ENCODE results near the gene CRYBB1.

Gene CRYBB1

DNA sequence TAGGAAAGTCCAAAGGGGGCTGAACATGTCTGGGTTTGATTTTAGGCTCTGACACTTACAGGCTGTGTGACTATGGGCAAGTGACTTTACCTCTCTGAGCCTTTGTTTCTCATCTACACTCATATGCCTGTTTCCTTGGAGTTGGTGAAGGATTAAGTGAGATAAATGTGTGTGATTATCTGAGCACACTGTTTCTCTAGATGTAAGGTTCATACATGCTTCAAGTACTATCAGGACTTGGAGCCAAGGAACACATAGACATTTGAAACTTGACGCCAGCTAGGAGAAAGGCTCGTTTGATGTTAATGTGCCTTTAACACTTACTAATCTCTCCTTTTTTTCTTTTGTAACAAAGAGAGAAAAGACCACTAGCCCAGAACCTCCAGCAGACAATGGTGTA, 9.7 kb downstream of the CRYBB1 start:
- no peak for DNase-seq (ENCODE audit: low read depth in 2 of 3, low spot score in 1 of 3)

DNA sequence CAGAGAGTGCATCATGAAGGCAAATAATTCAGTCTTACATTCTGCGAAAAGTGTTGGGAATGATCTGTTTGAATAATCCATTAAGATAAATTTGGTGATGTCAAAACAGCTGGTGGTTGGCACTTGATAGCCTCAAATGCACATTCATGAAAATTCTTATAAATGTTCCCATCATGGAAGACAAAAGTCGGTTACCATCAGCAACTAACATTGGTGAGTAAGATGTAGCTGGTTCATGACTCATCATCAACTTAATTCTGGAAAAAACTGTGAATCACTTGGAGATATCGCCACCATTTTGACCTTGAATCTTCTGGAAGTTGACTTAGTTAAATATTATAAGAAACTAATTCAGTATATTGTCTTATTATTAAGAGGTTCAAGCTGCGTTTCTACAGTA, 11.2 kb downstream of the CRYBB1 start:
- DNase-seq (ENCODE audit: low read depth in 2 of 3, low spot score in 1 of 3) = no peak

DNA sequence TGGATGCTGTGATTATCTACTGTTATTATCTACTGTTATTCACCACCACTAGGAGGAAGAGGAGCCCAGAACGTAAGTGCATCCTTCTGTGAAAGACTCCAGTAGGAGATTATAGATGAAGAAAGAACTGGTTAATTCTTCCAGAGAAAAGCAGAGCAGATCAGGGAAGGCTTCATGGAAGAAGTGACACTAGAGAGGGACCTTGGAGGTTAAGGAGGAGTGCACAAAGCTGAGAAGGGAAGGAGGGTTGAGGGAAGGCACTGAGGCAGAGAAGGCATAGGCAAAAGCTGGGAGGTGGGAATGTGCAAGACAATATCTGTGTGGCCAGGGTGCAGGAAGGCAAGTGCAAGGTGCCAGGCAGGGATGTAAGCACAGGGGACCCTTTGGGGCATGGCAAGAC, 13.5 kb downstream of the CRYBB1 start:
- no peak for DNase-seq (ENCODE audit: low read depth in 2 of 3, low spot score in 1 of 3)

DNA sequence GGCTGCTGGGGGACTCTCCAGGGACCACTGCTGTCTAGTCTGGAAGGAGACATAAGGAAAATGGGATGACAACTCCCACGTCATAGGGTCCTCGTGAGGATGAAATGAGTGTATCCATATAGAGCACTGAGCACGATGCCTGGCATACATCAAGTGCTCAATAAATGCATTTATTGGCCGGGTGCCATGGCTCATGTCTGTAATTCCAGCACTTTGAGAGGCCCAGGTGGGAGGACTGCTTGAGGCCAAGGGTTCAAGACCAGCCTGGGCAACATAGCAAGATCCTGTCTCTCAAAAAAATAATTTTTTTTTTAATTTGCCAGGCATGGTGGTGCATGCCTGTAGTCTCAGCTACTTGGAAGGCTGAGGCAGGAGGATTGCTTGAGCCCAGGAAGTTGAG, 15.7 kb downstream of the CRYBB1 start:
- DNase-seq (ENCODE audit: low read depth in 2 of 3, low spot score in 1 of 3) = no peak

DNA sequence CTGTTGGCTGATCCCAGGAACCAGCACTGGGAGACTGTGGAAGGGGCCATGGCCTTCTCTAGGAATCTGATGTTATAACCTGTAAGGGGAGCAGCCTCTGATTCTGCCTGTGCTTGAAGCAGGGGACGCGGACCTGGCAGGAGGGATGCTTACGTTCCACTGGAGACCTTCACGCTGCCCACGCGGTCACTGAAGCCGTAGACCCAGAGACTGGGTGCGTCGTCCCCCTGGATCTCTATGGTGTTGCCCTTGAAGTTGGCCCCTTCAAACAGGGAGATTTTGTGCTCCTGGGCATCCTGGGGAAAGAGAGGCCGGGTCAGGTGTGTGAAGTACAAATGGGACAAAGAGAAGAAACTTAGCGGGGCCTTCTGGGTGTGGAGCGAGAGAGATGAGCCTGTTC, 16.1 kb downstream of the CRYBB1 start:
- no peak for DNase-seq (ENCODE audit: low read depth in 2 of 3, low spot score in 1 of 3)

DNA sequence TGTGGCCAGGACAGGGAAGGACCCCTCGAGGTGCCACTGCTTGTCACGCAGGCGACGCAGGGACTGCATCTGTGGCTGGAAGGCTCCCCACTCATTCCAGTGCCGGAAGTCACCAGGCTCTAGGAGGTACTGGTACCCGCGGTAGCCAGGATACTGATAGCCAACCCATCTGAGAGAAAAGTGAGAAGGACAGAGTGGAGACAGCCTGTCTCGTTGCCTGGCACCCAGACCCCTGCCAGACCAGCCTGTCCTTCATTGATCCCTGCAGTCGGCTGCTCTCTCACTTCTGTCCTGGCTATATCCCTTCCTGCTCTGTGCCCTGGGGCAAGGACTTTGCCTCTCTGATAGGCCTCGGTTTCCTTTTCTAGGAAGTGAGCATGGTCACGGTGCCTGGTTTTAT, 18.3 kb downstream of the CRYBB1 start:
- no peak for DNase-seq (ENCODE audit: low read depth in 2 of 3, low spot score in 1 of 3)

DNA sequence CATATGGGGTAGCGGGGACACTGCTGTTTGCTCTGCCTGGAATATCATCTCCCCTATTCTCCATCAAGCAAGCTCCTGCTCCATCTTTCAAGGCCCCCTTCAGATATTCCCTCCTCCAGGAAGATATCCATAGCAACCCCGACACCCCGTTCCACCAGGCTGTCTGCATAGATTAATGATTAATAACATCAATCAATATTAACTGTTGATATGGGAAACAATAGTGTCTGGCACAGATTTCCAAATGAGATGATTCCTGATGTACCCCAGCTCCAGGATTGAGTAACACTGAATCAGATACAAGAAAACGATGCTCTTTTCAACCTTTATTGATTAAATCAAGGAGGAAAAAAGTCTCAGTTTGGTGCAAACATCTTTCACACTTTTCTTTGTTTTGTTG, 20.3 kb downstream of the CRYBB1 start:
- DNase-seq (ENCODE audit: low read depth in 2 of 3, low spot score in 1 of 3) = no peak

DNA sequence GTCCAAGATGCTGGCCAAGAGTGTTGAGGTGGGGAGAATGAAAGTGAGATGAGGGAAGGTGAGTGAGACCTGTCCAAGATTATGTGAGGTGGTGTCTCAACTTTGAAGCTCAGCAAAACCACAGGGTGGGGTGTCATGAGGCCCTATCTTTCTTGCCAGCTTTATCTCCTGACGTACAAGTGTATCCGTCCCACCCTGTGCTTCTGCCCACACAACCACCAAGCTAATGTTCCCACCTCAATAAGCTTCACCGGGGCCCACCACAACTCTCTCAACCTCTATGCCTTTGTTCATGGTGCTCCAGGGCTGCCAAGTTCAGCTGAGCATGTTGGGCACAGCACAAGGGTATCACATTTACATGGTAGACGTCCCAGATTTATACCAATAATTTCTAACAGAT, 20.8 kb downstream of the CRYBB1 start:
- no peak for DNase-seq (ENCODE audit: low read depth in 2 of 3, low spot score in 1 of 3)

DNA sequence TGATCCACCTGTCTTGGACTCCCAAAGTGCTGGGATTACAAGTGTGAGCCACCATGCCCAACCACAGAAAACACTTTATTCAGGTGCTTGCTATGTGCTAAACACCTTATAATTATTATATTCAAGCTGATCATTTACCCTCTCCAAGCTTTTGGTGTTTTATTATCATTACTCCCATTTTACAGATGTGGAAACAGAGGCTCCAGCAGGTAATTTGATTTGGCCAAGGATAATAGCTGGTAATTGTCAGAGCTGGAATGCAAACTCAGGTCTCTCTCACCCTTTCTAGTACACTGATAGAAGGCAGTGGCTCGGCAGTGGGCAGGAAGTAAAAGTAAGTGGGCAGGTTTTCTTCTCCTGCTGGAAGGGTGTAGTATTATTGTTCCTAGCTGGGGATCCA, 24.1 kb downstream of the CRYBB1 start:
- DNase-seq (ENCODE audit: low read depth in 2 of 3, low spot score in 1 of 3) = no peak

DNA sequence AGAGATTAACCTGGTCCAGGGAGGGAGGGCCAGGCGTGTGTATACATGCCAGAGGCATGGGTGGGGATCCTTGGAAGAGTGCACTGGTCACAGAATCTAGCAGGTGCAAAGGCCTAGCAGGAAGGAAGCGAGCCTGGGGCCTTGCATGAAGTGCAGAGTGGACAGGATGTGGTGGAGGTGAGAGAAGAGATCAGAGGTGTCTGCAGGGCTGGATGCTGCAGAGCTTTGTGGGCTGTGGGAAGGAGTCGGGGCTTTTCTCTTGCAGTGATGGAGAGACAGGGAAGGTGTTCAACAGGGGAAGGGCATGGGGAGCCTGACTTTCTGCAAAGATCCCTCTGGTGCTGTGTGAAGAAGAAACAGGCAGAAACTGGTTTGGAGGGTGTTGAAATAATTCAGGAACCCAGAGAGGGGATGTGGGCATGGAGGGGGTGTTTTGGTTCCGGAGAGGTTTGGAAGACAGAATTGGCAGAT, 25.4 kb downstream of the CRYBB1 start:
- peak; percentile 18 to 27 (median 24) for DNase-seq (ENCODE audit: low read depth in 2 of 3, low spot score in 1 of 3)

DNA sequence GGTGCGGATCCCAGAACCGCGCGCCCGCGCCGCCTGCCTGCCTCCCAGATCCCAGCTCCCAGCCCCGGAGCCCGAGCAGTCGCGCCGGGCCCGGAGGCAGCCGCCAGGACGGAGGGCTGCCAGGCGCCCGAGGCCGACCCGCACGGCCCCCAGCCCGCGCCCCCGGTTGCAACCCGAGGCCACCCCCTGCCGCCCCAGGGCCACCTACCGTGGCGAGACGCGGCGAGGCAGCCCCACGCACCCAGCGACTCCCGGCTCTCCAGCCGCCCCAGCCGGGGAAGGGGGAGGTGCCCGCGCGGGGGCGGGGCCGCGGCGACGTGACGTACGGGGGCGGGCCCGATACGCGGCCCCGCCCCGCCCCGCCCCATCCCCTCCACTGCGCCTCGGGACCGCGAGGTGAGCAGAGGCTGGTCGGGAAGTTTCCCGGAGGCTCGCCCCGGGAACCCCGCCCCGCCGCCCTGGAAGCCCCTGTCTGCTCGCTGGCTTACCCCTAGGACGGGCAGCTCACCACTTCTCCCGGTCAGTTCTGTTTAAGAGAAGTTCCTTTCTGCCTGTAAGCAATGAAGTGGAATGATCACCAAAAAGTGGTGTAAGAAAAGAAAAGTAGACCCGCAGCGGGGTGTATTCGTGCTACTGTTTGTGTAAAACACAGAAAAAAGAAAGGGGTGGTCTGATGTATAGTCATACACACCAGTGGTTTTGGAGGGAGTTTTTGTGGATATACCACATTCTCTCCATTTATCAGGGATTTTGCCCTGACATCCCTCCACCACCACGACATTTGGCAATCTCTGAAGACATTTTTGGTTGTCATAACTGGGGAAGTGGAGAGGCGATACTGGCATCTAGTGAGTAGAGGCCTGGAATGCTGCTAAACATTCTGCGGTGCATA, 27.7 kb downstream of the CRYBB1 start, which contains the start of gene TPST2:
TSS of gene TPST2 (minus strand) at position 288 of the 892 bp plus-strand sequence. CDS start 48,502 bp downstream, outside the sequence.
- peak; percentile 45 to 72 (median 70) for DNase-seq (ENCODE audit: low read depth in 2 of 3, low spot score in 1 of 3)

DNA sequence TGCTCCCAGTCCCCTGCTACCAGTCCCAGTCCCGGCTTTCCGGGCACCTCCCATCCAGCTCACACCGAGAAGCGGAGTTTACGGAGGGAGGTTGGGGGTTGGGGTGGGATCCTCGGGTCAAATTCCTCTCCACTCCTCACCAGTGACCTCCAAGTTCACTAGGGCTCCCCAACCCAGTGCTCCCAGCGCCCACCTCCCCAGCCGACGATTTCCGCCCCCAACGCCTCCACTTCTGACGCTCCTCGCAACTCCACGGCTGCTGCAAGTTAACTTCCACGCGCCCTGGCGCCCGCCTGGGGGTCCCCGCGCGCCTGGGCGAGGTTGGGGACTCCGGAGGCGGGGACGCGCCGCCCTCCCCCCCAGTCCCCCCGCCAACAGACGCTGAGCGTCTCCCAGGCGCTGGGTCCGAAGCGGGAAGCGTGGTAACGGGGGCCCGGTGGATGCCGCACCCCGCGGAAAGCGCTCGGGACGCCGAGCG, 28.4 kb downstream of the CRYBB1 start:
- DNase-seq (ENCODE audit: low read depth in 2 of 3, low spot score in 1 of 3) = peak in 2 of 3 donors; percentile 12 to 23

DNA sequence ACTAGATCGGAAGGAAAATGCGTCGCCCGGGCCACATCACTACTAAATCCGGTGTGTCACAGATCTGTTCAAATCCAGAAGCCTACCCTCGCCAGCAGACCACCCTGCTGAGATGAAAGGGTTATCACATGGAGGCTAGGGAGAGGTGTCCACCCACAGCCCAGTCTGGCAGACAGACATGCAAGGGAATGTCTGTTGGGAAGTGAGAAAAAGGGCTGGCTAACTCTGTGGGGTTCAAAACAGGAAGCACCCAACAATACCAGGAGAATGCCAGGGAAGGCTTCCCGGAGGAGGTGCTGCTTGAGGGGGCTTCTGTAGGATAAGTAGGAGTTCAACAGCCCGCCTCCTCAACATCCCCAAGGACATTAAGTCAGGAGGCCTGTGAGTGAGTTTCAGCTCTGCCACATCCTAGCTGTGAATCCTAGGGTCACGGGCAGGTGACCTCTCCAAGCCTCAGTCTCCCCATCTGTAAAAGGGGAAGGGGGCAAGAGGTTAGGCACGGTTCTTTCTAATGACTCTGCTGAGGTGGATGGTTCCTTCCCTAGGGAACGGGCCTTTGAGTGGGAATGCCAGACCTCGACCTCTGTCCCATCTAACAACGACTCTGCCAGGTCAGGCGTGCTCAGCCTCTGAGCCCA, 29.0 kb downstream of the CRYBB1 start:
- no peak for DNase-seq (ENCODE audit: low read depth in 2 of 3, low spot score in 1 of 3)

DNA sequence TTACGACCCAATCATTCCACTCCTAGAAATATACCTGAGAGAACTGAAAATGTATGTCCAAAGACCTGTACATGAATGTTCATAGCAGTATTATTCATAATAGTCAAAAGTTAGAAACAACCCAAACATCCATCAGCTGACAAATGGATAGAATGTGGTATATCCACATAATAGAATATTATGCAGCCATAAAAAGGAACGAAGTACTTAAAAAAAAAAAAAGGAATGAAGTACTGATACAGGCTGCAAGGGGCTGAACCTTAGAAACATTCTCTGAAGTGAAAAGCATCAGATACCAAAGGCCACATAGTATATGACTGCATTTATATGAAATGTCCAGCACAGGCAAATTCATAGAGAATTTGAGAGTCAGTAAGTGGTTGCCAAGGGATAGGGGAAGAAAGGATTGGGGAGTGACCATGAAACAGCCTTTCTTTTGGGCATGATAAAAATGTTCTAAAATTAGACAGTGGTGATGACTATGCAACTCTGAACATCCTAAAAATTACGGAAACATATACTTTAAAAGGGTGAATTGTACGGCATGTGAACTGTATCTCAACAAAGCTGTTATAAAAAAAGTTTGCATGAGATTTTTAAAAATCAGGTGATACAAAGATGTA, 29.7 kb downstream of the CRYBB1 start:
- no peak for DNase-seq (ENCODE audit: low read depth in 2 of 3, low spot score in 1 of 3)

DNA sequence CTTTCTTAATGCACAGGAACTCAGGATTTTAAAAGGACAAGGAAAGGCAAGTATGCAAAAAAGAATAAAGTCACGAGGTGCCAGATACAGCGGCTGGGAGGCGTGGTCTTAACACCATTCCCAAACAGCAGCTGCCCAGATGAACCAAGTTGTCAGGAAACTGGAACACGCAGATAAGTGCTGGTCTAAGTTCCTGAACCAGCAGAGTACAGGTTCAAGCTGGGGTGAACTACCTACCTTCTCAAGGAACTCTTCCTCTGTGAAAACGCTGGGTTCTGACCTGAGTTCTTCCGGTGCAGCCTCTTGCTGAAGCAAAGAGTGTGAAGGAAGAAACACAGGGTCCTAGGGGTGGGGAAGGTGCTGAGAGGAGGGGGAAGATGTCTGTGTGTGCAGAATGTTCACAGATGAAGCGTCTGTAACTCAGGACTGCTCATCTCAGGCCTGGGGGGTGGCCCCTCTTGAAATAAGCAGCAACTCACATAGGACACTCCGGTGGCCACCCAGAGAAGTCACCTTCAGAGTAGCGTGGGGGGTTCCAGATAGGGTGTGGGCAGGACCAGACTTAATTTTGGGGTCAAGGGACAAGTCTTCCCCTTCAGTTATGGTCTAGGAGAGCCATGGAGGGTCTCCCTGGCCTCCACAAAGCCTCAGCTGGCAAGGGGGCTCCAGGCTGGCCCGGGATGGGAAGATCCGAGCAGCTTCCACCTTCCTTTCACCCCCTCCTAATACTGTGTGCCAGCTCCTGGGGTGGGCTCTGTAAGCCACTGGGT, 31.1 kb downstream of the CRYBB1 start:
- no peak for DNase-seq (ENCODE audit: low read depth in 2 of 3, low spot score in 1 of 3)

DNA sequence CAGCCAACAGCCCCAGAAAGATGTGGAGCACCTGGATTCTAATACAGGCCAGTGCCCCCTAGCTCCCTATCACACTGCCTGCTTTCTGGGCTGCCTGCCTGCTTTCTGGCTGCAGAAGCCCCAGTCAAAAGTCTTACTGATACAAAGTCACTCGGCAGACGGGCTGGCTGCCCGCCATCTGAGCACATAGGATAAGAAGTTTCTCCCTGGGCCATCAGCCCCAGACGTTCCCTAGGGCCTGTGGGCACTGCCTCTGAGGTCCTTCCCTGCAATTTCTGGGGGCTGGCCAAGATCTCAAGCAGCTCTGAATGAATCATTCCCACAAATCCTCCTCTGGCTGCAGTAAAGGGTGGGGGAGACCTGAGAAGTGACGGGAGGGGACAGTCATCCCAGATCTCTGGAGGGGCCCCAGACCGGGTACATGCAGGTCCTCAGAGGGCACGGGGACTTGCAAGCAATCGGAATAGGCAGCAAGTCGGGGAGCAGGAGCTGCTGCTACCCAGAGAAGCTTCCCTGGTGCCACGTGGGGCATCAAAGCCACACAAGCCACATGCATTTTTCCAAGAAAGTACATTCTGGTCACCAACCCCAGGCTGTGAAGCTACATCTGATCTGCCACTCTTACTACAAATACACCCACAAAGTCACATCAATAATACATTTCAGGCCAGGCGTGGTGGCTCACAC, 32.6 kb downstream of the CRYBB1 start:
- DNase-seq (ENCODE audit: low read depth in 2 of 3, low spot score in 1 of 3) = no peak

DNA sequence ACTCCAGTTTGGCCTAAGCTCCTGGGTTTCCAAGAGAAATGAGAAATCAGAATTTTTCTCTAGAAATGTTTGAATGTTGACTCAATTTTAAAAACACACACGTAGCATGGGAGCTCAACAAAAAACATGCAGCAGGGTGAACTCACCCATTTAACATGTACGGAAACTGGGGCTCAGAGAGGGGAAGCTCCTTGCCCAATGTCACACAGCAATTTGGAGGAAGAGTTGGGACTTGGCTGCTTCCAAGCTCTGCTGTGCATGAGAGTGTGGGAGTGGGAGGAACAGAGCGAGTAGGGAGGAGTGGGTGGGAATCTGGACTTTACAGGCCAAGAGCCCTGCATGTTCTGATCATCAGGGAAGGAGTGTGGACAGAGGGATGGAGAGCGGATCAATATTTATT, 33.8 kb downstream of the CRYBB1 start:
- no peak for DNase-seq (ENCODE audit: low read depth in 2 of 3, low spot score in 1 of 3)

DNA sequence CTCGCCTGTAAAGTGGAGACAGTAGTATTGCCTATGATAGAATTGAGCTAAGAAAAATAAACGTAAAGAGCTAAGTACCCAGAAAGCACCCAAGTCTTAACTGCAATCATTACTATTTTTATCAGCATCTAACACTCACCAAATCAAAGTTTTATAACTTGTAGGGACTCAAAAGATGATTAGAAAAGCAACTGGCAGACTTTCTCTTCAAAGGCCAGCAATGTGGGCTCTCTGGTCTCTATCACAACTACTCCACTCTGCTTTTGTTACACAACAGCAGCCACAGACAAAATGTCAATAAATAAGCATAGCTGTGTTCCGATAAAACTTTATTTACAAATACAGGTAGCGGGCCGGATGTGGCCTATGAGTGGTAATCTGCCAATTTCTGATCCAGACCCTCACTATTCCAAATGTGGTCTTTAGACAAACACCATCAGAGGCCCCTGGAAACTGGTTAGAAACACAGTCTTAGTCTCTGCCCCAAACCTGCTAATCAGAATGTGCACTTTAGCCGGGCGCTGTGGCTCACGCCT, 36.1 kb downstream of the CRYBB1 start:
- no peak for DNase-seq (ENCODE audit: low read depth in 2 of 3, low spot score in 1 of 3)

DNA sequence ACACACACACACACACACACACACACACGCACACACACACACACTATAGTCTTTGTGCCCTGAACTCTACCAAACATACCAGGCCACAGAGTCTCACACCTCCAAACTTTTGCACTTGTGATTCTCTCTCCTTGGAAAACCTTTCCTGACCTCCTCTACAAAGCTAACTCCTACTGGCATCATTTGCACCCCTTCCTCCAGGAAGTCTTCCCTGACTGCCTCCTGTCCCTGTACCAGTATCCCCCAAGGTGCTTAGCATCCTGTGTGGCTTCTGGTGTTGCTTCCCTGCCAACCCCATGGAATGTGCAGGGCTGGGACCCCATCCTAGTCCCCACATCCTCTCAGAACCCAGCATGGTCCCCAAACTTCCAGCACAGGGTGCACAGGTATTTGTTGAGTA, 36.8 kb downstream of the CRYBB1 start:
- DNase-seq (ENCODE audit: low read depth in 2 of 3, low spot score in 1 of 3) = no peak

Measured in stimulated activated CD4-positive, alpha-beta T cell treated with anti-CD3 and anti-CD28 coated beads, Interleukin-12 subunit alpha, Interleukin-12 subunit beta, amount 100 ng/mL, for 48 hours (primary cell).